Mesenchymal stem cell (in vitro differentiated cells and primary cell): ENCODE results near the gene DENND4A.

Source experiments
- DNase-seq: peaks from one replicate; pipeline ENCODE4 v3.0.0-alpha.2; 2013
- H2AFZ ChIP-seq: one replicate; pipeline ENCODE4 v1.6.1; 2013; ENCODE audit warnings: low read depth, mild to moderate bottlenecking, control low read depth, inconsistent platforms, low read length, moderate library complexity
- H2AK5ac ChIP-seq: 2 replicates; pipeline ENCODE4 v1.6.1; 2013; ENCODE audit warnings: low read length, moderate library complexity, mild to moderate bottlenecking, inconsistent platforms; ENCODE audit not compliant: severe bottlenecking
- H2BK120ac ChIP-seq: one replicate; pipeline ENCODE4 v1.6.1; 2013; ENCODE audit warnings: low read depth, mild to moderate bottlenecking, inconsistent platforms, low read length, moderate library complexity
- H2BK12ac ChIP-seq, 2 experiments: one replicate each; pipeline ENCODE4 v1.6.1; 2013; ENCODE audit warnings: inconsistent platforms in 2 of 2, low read length in 2 of 2, mild to moderate bottlenecking in 2 of 2, moderate library complexity in 2 of 2, control low read depth in 1 of 2
- H2BK15ac ChIP-seq: one replicate; pipeline ENCODE4 v1.6.1; 2013; ENCODE audit warnings: mild to moderate bottlenecking, low read depth, inconsistent platforms; ENCODE audit not compliant: poor library complexity, severe bottlenecking
- H2BK5ac ChIP-seq: 2 replicates; pipeline ENCODE4 v1.6.1; 2013; ENCODE audit warnings: low read depth, mild to moderate bottlenecking, low read length, control low read depth, inconsistent platforms; ENCODE audit not compliant: poor library complexity, severe bottlenecking
- H3K14ac ChIP-seq, 2 experiments: one replicate each; pipeline ENCODE4 v1.6.1; 2013; ENCODE audit warnings: inconsistent platforms in 2 of 2, low read length in 2 of 2, control low read depth in 1 of 2, mild to moderate bottlenecking in 1 of 2, moderate library complexity in 1 of 2
- H3K18ac ChIP-seq, 2 experiments: one replicate each; pipeline ENCODE4 v1.6.1; 2013; ENCODE audit warnings: inconsistent platforms in 2 of 2, low read length in 2 of 2, control low read depth in 1 of 2, low read depth in 1 of 2, mild to moderate bottlenecking in 1 of 2
- H3K23ac ChIP-seq, 2 experiments: one replicate each; pipeline ENCODE4 v1.6.1; 2013; ENCODE audit warnings: inconsistent platforms in 2 of 2, low read length in 2 of 2, mild to moderate bottlenecking in 2 of 2, moderate library complexity in 2 of 2, control low read depth in 1 of 2
- H3K27ac ChIP-seq: 2 replicates; pipeline ENCODE4 v1.5.1; 2013; ENCODE audit warnings: mild to moderate bottlenecking, moderate library complexity, low read length, control low read depth, inconsistent platforms; ENCODE audit not compliant: poor library complexity, severe bottlenecking
- H3K27me3 ChIP-seq, 2 experiments: 2 replicates each; pipeline versions ENCODE4 v1.6.1 to v1.7.0; 2013; ENCODE audit warnings: low read length in 2 of 2, mild to moderate bottlenecking in 2 of 2, moderate library complexity in 2 of 2, control low read depth in 1 of 2, inconsistent platforms in 1 of 2; ENCODE audit not compliant: control insufficient read depth in 1 of 2, insufficient read depth in 1 of 2
- H3K36me3 ChIP-seq, 2 experiments: 2 replicates each; pipeline versions ENCODE4 v1.6.1 to v1.7.0; 2013; ENCODE audit warnings: low read length in 2 of 2, control low read depth in 1 of 2, inconsistent platforms in 1 of 2, low read depth in 1 of 2, mild to moderate bottlenecking in 1 of 2; ENCODE audit not compliant: insufficient read depth in 2 of 2, control insufficient read depth in 1 of 2
- H3K4ac ChIP-seq, 2 experiments: one replicate each; pipeline ENCODE4 v1.6.1; 2013; ENCODE audit warnings: inconsistent platforms in 2 of 2, low read length in 2 of 2, mild to moderate bottlenecking in 2 of 2, moderate library complexity in 2 of 2, control low read depth in 1 of 2, low read depth in 1 of 2
- H3K4me1 ChIP-seq: 2 replicates; pipeline ENCODE4 v1.6.1; 2013; ENCODE audit warnings: low read depth, low read length, control low read depth; ENCODE audit not compliant: control insufficient read depth, insufficient read depth
- H3K4me2 ChIP-seq: 2 replicates; pipeline ENCODE4 v1.6.1; 2013; ENCODE audit warnings: low read length, mild to moderate bottlenecking, inconsistent platforms; ENCODE audit not compliant: poor library complexity, severe bottlenecking
- H3K4me3 ChIP-seq, 2 experiments: 2 replicates each; pipeline versions ENCODE4 v1.5.1 to v1.7.0; 2013; ENCODE audit warnings: low read length in 2 of 2, mild to moderate bottlenecking in 2 of 2, control low read depth in 1 of 2, low read depth in 1 of 2; ENCODE audit not compliant: insufficient read depth in 1 of 2
- H3K79me1 ChIP-seq: replicated peaks from 2 replicates; pipeline ENCODE4 v1.6.1; 2013; ENCODE audit warnings: mild to moderate bottlenecking, control low read depth, low read length, inconsistent platforms; ENCODE audit not compliant: poor library complexity, severe bottlenecking
- H3K9ac ChIP-seq: 2 replicates; pipeline ENCODE4 v1.7.0; 2013; ENCODE audit warnings: mild to moderate bottlenecking, low read length, moderate library complexity
- H3K9me3 ChIP-seq: 2 replicates; pipeline ENCODE4 v1.7.0; 2013; ENCODE audit warnings: mild to moderate bottlenecking, low read length; ENCODE audit not compliant: control insufficient read depth
- H4K8ac ChIP-seq: one replicate; pipeline ENCODE4 v1.6.1; 2013; ENCODE audit warnings: inconsistent platforms, mild to moderate bottlenecking, low read length, moderate library complexity
- H4K91ac ChIP-seq: one replicate; pipeline ENCODE4 v1.6.1; 2013; ENCODE audit warnings: mild to moderate bottlenecking, low read length, inconsistent platforms
- WGBS: methylation state at CpG from one replicate; pipeline ENCODE4 v1.1.7; 2013; ENCODE audit warnings: mixed read lengths; 5-methylcytosine and 5-hydroxymethylcytosine counted together

Gene DENND4A

GRCh38 chr15:65642594-65642993 lies 149.5 kb downstream of the DENND4A start:
- Histone ChIP-seq H3K4me3 (no peak overlapping the region), H4K8ac (no peak overlapping the region), H3K36me3 (peaks cover 0 to 3% of the 10 kb centered on the region in 2 experiments), H2BK120ac (no peak overlapping the region), H3K27ac (no peak overlapping the region), H3K4me1 (peaks cover 11% of the 10 kb centered on the region), H2BK15ac (no peak overlapping the region), H3K4me2 (no peak overlapping the region), H3K79me1 (no peaks in the 10 kb centered on the region), H2AK5ac (no peak overlapping the region), H3K18ac (no peak overlapping the region), H3K14ac (no peak overlapping the region), H4K91ac (no peak overlapping the region), H2BK12ac (no peak overlapping the region), H3K9me3 (no peaks in the 10 kb centered on the region), H3K27me3 (no peaks in the 10 kb centered on the region), H3K9ac (no peak overlapping the region), H2BK5ac (no peak overlapping the region), H2AFZ (no peak overlapping the region), H3K4ac (no peak overlapping the region), H3K23ac (no peak overlapping the region)
- DNase-seq, result no peak
- 91% methylated on average over 6 of the region's 6 CpGs for WGBS

GRCh38 chr15:65641768-65642475 lies 150.2 kb downstream of the DENND4A start:
- no peak overlapping the region for H3K23ac ChIP-seq
- no peak overlapping the region for H3K4me2 ChIP-seq
- H3K4ac ChIP-seq, result no peak overlapping the region
- H2BK12ac ChIP-seq, result no peak overlapping the region
- H3K79me1 ChIP-seq, result no peaks in the 10 kb centered on the region
- H3K18ac ChIP-seq, result no peak overlapping the region
- H3K27ac ChIP-seq, result no peak overlapping the region
- no peaks in the 10 kb centered on the region for H3K9me3 ChIP-seq
- peaks cover 11% of the 10 kb centered on the region for H3K4me1 ChIP-seq
- H4K91ac ChIP-seq, result no peak overlapping the region
- no peak overlapping the region for H2BK5ac ChIP-seq
- peaks cover 0 to 3% of the 10 kb centered on the region in 2 experiments for H3K36me3 ChIP-seq
- H2BK15ac ChIP-seq, result no peak overlapping the region
- WGBS, result 83% methylated on average over 6 of the region's 6 CpGs
- DNase-seq, result no peak
- no peak overlapping the region for H4K8ac ChIP-seq
- no peak overlapping the region for H3K14ac ChIP-seq
- H2AK5ac ChIP-seq, result no peak overlapping the region
- H3K9ac ChIP-seq, result no peak overlapping the region
- H3K4me3 ChIP-seq, result no peak overlapping the region
- no peak overlapping the region for H2AFZ ChIP-seq
- no peaks in the 10 kb centered on the region for H3K27me3 ChIP-seq
- no peak overlapping the region for H2BK120ac ChIP-seq

GRCh38 chr15:65639509-65639908 lies 152.6 kb downstream of the DENND4A start:
- H3K4me2 ChIP-seq, result no peak overlapping the region
- H3K79me1 ChIP-seq, result no peaks in the 10 kb centered on the region
- no peak overlapping the region for H2BK12ac ChIP-seq
- H4K91ac ChIP-seq, result no peak overlapping the region
- H3K27ac ChIP-seq, result no peak overlapping the region
- H2BK5ac ChIP-seq, result no peak overlapping the region
- no peak overlapping the region for H3K4me3 ChIP-seq
- H3K18ac ChIP-seq, result no peak overlapping the region
- no peak overlapping the region for H2AK5ac ChIP-seq
- H3K36me3 ChIP-seq, result peaks cover 0 to 3% of the 10 kb centered on the region in 2 experiments
- DNase-seq, result no peak
- peaks cover 8% of the 10 kb centered on the region for H3K4me1 ChIP-seq
- no peak overlapping the region for H3K14ac ChIP-seq
- H2BK15ac ChIP-seq, result no peak overlapping the region
- no peak overlapping the region for H3K4ac ChIP-seq
- H3K23ac ChIP-seq, result no peak overlapping the region
- no peak overlapping the region for H4K8ac ChIP-seq
- H2BK120ac ChIP-seq, result no peak overlapping the region
- WGBS, result 86% methylated on average over 5 of the region's 6 CpGs
- H3K27me3 ChIP-seq, result no peaks in the 10 kb centered on the region
- no peaks in the 10 kb centered on the region for H3K9me3 ChIP-seq
- H3K9ac ChIP-seq, result no peak overlapping the region
- no peak overlapping the region for H2AFZ ChIP-seq

- WGBS, result 42% methylated on average over 2 of the region's 3 CpGs
Observed at GRCh38 chr15:65638681-65639089, 153.4 kb downstream of the DENND4A start.

More at GRCh38 chr15:65638681-65639089, 153.4 kb downstream of the DENND4A start:
- Histone ChIP-seq H3K4me3 (no peak overlapping the region), H3K36me3 (peaks cover 0 to 3% of the 10 kb centered on the region in 2 experiments), H3K14ac (no peak overlapping the region), H3K4ac (no peak overlapping the region), H3K18ac (no peak overlapping the region), H3K79me1 (no peaks in the 10 kb centered on the region), H2BK12ac (no peak overlapping the region), H2BK5ac (no peak overlapping the region), H3K4me1 (peaks cover 8% of the 10 kb centered on the region), H2AK5ac (no peak overlapping the region), H2BK120ac (no peak overlapping the region), H3K27me3 (no peaks in the 10 kb centered on the region), H3K9ac (peak overlapping the region; percentile 22), H3K27ac (no peak overlapping the region), H3K23ac (no peak overlapping the region), H4K91ac (no peak overlapping the region), H4K8ac (no peak overlapping the region), H2BK15ac (no peak overlapping the region), H3K9me3 (no peaks in the 10 kb centered on the region), H2AFZ (no peak overlapping the region), H3K4me2 (no peak overlapping the region)
- DNase-seq, result peak; percentile 85
